Activated CD8-positive, alpha-beta memory T cell treated with anti-CD3 and anti-CD28 coated beads, Interleukin-2, amount 50 U/mL, for 24 hours (primary cell): ENCODE results near the gene ACMSD.
"Not testable (repeated sequence)": the region's sequence is repeated elsewhere in the genome, so short reads cannot be mapped to it uniquely, and the experiment has no call there.

ENCODE experiments used
- DNase-seq: peaks from one replicate; pipeline ENCODE4 v3.0.0-alpha.2; 2020; ENCODE audit errors: extremely low read depth

Gene ACMSD

DNA sequence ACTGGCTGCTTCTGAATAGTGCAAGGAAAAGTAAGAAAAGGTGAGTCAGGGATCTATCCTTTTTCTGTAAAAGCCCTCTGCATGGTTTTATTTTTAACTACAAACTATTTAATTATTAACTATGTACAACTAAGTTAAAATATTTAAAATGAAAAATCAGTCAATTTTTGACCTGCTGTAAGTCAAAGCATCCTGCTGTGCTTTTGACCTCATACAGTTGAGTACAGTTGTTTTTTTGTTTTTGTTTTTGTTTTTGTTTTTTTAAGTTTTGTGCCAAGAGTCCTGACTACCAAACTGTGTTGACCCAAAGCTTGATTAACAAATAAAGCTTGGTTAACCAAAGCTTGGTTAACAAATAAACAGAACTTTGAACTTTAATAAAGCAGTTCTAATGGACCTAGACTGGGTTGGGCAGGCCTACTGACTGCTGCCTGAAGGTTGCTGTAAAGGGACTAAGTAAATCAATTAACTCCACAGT lies at the start of gene ACMSD:
Gene ACMSD (plus strand): TSS at position 474 of the 478 bp plus-strand sequence. CDS start 67 bp downstream, outside the sequence.
- no peak for DNase-seq

DNA sequence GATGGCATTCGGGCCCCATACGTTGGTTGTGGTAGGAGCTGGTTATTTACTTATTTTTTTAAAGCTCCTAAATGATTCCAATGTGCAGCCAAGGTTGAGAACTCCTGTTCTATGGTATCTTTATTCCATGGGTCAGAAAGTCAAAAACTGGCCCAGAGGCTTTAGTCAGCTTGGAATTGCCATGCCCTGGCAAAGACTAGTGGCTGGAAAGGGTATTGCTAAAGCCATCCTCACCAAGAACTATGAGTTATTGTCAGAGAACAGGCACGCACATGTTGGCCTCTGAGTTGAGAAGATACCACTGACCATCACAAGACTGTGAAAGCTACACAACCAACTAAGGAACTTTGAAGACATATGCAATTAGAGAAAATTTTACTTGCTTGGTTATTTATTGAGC lies 47.9 kb upstream of the ACMSD start:
- no peak for DNase-seq

DNA sequence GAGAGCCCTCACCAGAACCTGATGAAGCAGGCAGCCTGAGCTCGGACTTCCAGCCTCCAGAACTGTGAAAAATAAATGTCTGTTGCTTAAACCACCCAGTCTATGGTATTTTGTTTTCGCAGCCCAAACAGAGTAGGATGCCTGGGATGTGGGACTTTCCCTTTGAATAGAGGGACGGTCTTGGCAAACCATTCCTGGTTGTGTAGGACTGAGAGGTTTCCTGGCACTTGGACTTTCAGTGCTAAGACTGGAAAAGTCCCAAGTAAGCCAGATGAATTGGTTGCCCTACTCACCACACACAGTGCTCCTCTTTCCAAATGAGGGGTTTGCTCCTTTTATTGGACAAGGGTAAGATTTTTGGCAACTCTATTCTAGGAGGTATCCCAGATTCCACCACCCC lies 46.8 kb upstream of the ACMSD start:
- DNase-seq, result no peak

DNA sequence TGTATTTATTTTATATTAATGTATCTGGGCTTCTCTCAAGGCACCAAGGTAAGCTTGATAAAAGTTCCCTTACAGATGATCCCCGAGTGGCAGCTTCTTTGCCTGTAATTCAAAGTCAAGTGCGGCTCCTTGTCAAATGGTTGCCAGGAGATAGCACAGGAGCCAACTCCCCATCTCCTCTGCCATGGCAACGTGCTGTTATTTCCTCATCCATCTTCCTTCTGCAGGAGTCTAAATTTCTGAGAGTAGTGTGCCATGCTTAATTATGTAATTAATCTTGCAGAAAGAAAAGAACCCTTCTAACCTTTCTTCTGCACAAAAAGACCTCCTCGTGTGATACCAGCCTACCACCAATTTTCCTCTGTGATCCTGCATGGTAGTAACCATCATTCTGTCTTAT lies 46.2 kb upstream of the ACMSD start:
- DNase-seq, result no peak

DNA sequence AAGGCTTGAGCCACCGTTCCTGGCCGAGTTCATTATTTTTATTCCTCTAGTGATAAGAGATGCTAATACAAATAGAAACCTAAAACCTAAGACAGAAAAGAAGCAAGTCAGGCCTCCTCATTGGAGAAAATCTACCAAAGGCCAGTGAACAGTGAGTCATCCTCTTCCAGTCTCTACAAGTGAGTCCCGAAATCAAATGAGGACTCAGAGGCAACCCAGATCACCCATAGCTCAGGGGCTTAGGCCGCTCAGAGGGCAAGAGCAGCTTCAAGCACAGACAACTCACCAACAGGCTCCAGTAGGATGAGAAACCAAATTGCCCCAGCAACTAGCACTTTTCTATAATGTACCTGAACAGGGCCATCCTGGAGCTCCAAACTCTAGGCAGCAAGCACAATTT lies 42.7 kb upstream of the ACMSD start:
- DNase-seq, result no peak

DNA sequence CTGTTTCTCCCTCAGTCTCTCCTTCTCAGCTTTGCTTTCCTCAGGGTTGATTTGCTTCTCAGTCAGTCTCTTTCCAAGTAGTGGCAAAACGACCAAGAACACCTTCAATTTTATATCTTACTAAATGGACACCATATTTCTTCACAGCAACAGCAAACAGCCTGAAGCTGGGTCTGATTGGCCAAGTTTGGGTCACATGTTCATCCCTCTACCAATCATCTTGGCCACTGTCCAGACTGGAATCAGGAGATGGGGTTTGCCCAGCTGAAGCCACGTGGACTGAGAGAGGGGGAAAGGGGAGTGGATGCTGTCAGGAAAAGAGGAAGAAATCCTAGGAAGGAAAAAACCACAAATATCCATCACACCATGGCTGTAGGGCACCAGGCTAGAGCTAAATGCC lies 42.0 kb upstream of the ACMSD start:
- no peak for DNase-seq

DNA sequence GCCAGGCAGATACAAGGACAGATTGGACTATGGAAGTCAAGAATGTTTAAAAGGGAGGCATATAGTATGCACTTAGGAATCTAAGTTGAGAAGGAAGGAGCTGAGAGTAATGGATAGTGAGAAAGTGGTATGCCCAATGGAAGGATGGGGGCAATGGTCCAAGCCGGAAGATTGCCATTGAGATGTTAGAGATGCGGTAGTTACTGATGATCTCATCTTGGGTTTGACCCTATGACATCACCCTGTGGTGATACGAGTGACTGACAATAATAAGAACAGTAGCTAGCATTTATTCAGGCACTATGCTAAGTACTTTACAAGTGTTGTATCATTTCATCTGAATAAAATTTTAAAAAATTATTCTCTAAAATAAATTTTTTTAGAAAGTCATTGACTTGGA lies 38.5 kb upstream of the ACMSD start:
- DNase-seq, result no peak

- DNase-seq, result no peak
Measured at GRCh38 chr2:134800341-134800740, 38.1 kb upstream of the ACMSD start.

- DNase-seq, result not testable (repeated sequence)
Measured at GRCh38 chr2:134803609-134804405, 34.6 kb upstream of the ACMSD start.

DNA sequence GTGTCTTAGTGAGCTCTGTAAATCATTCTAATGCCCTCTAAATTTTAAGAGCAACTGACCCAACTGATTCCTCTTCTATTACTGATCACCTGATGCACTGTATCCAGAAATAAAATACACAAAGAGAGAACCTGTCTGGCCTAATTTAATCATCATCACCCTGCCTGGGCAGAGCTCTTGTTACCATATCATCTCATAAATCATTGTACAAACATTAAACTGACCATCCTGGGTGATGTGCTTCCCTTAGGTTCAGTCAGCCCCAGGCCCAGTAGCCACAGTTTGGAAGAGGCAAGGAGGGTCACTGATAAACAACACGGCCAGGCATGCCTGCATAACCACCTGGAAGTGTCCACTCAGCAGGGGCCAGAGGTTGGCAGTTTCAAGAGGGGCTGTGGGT lies 22.7 kb upstream of the ACMSD start:
- DNase-seq, result no peak

DNA sequence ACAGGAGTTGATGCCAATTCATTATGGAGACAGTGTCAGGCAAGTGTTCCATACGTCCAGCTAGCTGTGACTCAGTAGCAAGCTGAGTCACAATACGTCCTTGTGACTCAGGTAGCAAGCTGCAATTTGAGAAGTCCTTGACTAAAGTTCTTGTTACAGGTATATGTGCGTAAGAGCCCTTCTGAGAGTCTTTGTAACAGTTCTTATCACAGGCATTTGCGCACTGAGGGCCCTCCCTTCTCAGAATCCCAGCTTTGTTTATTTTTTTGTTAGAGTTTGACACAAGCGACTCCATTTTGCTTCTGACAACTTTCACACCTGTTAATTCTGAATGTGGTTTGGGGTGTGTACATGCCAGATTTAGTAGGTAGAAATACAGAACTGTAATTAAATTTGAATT lies 20.1 kb upstream of the ACMSD start:
- DNase-seq, result no peak

GRCh38 chr2:134819334-134819733 lies 19.1 kb upstream of the ACMSD start:
- DNase-seq, result no peak

DNA sequence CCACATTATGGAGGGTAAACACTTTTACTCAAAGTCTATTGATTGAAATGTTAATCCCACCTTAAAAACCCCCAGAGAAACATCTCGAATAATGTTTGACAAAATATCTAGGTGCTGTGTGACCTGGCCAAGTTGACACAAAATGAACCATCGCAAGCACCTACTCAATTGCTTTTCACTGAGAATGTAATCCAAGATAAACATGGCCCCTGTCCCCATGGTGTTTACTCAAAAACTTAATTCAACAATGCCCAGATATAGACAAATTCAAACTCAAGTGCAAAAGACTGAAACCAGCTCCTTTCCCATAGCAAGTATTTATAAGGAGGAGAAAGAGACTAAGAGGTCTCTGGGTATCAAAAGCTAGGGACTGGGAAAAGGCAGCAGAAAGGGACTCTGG lies 15.0 kb upstream of the ACMSD start:
- DNase-seq, result no peak

DNA sequence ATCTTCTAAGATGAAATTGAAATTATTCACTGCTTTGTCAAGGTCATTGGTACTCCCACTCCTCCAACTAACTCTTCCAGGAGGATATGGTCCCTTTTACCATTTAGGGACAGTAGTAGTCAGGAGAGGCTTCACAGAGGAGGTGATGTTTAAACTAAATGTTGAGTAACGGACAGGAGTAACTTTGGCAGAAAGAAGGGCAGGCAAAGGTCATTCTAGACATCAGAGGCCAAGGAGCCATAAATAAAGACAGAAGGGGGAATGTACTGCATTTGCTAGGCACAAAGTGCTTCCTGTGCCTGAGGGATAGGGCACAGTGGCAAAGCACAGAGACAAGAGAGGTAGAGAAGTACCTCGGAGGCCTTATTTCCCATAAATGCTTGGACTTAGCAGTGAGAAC lies 14.6 kb upstream of the ACMSD start:
- no peak for DNase-seq

- DNase-seq, result not testable (repeated sequence)
Measured at GRCh38 chr2:134825716-134826115, 12.7 kb upstream of the ACMSD start.

- no peak for DNase-seq
Measured at GRCh38 chr2:134835471-134835870, 2.9 kb upstream of the ACMSD start.

- DNase-seq, result no peak
Measured at GRCh38 chr2:134836986-134837385, 1.4 kb upstream of the ACMSD start.

- no peak for DNase-seq
Measured at GRCh38 chr2:134839649-134840048, 1.2 kb downstream of the ACMSD start.

DNA sequence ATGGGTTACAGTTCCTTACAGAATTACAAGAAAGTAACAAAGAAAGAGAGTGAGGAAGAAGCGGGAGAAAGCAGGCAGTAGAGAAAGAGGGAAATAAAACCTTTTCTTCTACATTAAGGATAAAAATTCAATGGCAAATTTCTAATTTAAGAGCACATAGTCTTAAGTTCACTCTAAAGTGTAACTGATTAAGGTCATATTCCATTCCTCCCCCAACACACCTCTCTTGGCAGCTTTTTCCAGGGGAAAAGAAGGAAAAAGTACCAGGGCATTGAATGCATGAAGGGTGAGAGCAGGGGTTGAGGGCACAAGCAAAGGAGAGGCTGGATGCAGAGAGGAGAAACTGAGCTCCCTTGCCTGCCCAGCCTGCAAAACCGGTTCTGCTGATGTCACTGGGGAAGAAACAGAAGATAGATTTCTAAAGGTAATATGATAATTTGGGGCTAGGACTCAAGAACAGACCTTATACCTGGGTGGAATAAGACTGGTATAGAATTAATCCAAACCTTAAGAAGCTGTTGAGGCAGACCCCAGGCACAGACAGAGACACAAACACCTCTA lies 4.6 kb downstream of the ACMSD start:
- DNase-seq, result no peak

- DNase-seq, result no peak
Measured at GRCh38 chr2:134843968-134844367, 5.6 kb downstream of the ACMSD start.

DNA sequence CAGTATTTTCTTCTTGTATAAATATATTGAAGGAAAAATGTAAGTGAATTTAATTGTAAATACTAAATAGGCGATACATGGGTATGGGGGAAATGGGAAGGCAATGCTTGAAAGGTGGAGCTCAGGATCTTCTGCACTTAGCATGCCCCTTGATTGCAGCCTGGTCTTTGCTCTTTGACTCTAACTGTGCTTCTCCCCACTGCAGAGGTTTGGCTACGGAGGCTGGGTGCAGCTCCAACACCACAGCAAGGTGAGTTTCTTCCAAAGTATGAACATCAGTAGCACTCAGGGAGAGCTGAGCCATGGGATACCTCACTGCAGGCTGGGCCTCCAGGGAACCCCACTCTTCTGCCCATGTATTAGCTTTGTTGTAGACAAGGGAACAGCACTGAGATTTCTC lies 6.6 kb downstream of the ACMSD start:
- no peak for DNase-seq

- no peak for DNase-seq
Measured at GRCh38 chr2:134845719-134846118, 7.3 kb downstream of the ACMSD start.

DNA sequence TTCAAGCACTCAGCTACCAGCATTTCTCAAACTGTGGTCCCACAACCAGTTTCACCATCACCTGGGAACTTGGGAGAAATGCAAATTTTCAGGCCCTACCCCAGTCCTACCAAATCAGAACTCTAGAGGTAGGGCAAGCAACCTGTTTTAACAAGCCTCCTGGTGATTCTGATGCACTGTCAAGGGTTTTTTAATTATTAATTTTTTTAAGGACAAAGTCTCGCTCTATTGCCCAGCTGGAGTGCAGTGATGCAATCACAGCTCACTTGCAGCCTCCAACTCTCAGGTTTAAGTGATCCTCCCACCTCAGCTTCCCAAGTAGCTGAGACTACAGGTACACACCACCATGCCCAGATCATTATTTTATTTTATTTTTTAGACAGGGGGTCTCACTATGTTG lies 7.8 kb downstream of the ACMSD start:
- no peak for DNase-seq

DNA sequence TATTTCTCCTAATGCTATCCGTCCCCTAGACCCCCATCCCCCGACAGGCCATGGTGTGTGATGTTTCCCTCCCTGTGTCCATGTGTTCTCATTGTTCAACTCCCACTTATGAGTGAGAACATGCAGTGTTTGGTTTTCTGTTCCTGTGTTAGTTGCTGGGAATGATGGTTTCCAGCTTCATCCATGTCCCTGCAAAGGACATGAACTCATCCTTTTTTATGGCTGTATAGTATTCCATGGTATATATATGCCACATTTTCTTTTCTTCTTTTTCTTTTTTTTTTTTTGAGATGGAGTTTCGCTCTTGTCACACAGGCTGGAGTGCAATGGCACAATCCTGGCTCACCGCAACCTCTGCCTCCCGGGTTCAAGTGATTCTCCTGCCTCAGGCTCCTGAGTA lies 9.2 kb downstream of the ACMSD start:
- not testable (repeated sequence) for DNase-seq
